HG03571 (cell line): ENCODE measurements around the gene ASB18.

Experiments used
- ATAC-seq: cut with Tn5 transposase; IDR thresholded peaks from one replicate; pipeline ENCODE4 v1.9.1; 2021; ENCODE audit not compliant: unreplicated experiment

The ASB18 gene

DNA sequence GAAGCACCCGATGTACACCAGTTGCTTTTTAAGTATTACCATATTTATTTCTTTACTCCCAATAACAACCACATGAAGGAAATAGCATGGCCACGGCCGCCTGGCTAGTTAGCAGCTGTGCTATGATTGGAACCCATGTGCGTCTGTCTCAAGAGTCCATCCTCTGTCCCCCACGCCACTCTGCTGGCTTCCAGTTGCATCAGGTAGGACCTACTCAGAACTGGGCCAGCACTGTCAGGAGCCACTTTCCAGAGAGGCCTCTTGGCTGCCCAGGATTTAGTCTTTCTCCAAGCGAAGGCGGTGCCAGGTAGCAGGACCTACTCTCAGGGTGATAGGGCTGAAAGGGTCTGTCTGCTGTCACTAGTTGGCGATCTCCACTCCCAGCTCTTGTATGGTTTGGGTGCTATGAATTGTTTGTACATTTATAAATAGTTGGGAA lies 22.1 kb downstream of the ASB18 start:
- no peak for ATAC-seq

DNA sequence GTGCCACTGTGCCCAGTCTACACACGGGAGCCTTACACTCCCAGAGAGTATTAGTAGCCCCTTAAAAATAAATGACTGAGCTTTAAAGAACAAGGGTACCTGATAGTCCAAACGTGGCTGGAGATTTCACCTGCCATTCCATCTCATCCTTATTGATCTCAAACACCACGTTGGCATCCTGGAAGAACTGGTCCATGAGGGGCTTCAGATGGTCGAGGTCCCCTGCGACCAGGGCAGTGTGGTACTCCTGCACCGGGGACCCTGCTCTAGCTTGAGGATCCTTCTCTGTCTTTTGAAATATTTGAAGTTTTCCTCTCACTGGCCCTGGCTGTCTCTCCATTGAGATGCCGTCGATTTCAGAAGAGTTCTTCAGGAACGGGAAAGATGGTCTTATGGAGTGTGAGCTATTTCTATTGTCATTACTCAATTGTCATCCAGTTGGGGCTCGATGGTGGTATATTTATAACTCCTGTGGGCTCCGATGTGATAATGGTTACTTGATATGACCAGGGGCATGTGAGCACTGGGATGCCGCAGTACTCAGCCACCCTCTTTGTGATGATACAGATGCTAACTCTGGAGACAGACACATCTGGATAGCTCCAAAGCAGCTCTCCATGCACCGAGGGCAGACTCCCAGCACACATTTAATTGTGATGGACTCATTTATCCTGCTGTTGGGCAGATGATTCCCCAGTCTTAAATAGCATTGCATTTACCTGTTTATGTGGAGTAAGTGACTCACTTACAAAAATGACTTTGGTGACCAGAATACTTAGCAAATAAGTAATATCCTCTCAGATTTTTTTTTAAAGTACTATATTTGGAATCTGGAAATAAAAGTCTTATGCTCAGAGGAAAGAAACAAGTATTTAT lies 22.8 kb downstream of the ASB18 start:
- no peak for ATAC-seq

DNA sequence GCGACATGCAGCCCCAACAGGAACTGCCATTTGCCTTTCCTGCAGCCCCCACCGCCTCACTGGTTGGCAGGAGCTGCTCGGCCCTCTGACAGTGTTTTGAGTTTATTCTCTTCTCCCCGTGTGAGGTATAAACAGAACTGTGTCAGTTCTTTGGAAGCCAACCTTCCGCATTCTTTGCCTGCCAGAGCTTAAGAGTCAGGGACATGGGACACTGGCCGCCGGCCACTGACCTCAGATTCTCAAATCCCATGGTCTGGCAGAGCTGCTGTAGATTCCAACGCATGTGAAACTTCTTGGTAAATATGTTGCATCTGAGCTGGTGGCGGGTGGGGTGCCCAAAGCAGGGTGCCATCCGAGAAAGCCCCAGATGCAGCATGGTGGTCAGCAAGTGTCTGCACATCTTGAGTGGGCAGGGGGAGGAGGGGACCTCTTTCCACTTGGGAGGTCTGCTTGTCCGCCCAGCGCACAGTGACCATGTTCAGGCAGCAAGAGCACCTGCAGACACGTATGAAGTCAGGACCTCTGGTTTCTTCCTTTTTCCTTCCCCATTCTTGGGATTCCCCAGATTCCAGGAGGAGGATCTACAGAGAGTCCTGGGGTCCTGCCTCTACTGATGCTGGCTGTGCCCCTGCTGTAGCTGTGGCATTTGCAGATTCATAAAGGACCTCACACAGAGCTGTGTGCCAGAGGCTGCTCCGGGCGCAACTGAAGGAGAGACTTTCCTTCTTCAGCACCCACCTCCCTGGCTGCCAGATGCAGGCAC lies 23.8 kb downstream of the ASB18 start:
- no peak for ATAC-seq

DNA sequence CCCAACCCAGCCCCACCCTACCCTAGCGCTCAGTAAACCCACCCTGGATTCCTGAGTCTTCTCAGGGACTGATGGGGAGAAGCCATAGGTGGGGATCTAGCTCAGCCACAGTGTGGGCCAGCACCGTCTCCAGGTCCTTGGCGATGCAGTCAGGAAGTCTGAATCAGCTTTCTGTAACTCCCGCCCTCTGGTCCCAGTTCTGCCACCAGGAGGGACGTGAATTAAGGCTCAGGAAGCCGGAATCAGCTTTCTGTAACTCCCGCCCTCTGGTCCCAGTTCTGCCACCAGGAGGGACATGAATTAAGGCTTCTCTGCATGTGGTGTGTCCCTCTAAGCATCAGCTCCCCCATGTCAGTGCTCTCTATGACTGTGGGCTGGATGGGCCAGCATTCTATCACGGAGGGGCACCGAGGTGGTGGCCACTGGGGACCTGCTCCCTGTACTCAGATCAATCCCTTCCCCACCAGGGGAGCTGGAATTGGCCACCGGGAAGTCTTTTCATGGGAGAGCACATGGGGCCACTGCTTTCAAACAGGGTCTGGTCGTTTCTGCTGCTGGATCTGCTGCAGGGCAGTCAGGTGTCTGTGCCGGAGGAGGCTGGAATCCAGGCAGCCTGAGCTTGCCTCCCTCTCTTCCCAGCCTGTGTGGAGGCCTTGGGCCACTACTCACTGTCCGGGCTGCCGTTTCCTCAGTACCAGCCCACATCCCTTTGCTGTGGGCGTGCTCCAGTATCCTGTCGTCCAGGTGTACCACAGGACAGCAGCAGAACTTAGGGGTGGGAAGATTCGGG lies 24.7 kb downstream of the ASB18 start:
- ATAC-seq = no peak

DNA sequence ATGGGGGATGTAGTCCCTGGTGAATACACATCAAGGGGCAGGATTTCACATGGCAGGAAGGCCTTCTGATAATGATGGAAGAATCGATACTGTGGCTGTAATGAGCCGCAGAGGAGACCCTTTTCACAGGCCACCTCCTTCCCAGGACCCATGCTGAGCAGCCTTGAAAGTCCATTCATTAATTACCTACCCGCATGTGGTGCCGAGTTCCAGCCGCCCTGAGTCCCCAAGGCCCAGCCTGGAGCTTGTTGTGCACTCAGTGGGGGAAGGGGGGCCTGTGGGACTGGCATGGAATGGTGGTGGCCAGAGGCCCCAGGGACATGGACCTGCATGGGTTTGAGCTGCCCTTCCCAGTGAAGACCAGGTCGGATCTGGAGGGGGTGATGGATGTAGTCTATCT lies 25.5 kb downstream of the ASB18 start:
- no peak for ATAC-seq

DNA sequence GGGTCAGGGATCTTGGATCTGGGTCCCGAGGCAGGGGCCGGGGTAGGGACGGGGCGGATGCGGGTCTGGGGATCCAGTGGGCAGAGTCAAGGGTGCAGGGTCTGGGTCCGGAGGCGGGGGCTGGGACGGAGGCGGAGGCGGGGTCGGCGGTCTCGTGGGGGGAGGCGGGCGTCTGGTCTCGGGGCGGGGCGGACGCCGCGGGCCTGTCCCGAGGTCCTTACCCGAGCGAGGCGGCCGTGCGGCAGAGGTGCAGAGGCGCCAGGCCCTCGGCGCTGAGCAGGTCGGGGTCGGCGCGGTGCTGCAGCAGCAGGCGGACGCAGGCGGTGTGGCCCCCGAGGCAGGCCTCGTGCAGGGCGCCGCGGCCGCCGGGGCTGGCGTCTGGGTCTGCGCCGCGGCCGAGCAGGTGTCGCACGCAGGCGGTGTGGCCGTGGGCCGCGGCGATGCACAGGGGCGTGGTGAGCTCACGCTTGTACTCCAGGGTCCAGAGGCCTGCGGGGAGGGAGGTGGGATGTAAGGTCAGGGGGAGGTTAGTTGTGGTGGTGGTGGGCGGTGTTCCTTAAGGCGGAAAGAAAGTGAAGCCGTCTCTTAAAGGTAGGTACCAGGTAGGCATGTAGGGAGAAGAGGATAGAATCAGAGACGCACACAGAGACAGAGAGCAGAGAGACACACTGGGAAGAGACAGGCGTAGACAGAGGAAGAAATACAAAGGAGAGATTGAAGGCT lies 26.6 kb downstream of the ASB18 start:
- no peak for ATAC-seq

DNA sequence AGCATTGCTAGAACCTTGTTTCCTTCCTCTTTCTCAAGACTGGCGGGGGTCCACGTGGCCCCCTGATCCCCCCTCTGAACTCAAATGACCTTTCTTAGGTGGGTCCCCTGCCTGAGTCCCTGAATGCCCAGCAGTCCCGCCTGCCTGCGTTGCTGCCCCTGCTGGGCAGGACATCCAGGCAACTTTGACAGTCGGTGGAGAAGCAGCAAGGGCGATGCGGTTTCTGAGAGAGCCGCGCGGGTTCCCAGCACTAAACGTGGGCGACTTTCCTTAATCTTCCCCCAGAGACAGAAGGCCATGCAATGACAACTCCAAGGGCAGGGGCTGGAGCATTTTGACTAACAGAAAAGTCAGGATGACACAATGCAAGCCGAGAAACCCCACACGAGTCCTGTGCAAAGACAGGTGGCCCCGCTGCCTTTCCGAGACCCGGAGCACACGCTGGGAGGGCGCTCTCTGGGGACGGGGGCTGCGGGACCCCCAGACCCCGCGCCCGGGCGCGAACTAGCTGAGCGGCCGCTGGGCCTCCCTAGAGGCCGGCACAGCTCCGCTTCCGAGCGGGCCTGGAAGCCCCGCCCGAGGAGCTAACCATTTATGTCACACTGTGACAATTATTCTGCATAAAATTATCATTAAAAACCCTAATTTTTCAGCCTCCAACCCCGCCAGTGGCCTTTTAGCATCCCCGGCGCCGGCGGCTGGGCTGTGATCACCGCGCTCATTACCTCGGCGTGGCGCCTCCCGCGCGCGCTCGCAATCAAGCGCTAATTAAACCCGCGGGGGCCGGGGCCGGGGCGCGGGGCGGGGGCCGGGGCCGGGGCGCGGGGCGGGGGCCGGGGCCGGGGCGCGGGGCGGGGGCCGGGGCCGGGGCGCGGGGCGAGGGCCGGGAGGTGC lies 27.4 kb downstream of the ASB18 start:
- no peak for ATAC-seq

DNA sequence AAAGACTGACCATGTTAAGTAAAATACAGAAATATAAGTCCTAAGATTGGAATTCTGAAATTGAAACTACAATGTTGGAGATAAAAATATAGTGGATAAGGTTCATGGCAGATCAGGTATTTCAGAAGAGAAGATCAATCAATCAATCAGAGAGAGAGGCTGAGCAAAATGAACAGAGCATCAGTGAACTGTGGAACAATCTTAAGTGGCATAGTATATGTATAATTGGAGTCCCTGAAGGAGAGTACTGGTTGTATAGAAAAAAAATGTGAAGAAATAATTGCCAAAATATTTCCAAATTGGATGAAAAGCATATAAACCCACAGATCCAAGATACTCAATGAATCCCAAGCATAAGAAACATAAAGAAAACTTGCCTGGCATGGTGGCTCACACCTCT lies 35.0 kb downstream of the ASB18 start:
- ATAC-seq = no peak

DNA sequence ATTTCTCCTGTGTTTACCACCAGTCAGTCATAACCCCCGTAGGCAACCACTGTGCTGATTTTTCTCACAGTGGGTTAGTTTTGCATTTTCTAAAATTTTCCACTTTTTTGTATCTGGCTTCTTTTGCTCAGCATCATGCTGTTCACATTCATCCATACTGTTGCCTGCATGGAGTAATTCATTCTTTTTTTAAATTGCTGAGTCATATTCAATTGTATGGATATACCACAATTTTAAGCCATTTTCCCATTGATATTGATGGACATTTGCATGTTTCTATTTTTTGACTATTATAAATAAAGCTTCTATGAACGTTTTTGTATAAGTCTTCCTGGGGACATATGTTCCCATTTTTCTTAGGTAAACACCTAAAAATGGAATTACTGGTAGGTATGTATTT lies 40.5 kb downstream of the ASB18 start:
- no peak for ATAC-seq

DNA sequence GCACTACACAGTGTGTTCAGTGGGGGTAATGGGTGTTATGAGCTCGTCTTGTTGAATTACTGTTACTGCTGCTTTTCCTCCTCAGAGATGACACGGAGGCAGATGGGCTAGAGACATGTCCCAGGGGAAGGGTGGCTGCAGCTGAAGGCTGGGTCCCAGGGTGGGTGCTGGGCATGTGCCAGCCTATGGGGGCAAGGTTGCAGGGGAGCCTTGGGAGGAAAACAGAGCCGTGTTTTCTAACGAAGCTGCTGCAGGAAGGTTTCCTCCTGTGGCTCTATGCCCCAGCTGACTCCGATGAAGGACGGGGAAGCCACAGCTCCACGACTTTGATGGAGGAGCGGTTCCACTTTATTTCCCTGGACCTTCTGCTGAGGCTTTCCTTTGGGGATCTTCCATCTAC lies 42.4 kb downstream of the ASB18 start:
- no peak for ATAC-seq

DNA sequence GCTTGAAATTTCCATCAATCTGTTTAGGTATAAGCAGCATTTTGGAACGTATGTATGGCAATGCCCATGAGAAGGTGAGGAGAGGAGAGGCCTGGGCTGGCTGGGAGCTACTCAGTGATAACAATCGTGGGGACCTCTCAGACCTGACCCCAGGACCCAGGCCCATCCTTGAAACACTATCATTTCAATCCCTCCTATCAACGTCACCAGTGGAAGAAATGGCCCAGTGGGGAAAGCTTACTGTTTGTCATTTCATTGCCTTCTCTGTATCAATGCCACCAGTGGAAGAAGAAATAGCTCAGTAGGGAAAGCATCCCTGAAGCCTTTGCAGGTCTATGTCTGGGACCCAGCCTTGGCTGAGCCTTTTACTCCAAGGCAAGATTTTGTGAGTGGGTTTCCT lies 44.8 kb downstream of the ASB18 start:
- ATAC-seq = no peak

DNA sequence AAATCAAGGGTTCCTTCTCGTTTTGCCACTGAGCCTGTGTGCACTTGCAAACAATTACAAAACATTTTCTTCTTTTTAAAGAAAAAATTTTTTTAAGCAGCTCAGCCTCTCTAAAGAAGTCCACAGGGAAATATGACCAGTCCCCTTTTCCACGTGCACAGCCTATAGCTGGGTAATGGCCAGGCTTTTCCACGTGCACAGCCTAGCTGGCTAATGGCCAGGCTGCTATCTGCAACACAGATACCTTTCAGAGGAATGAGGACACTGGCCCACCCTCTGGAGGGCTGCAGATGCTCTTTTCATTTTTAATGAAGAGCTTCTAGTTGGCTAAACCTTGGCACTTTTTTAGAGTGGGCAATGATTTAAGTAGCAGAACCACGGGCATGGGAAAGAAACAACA lies 46.3 kb downstream of the ASB18 start:
- ATAC-seq = no peak

DNA sequence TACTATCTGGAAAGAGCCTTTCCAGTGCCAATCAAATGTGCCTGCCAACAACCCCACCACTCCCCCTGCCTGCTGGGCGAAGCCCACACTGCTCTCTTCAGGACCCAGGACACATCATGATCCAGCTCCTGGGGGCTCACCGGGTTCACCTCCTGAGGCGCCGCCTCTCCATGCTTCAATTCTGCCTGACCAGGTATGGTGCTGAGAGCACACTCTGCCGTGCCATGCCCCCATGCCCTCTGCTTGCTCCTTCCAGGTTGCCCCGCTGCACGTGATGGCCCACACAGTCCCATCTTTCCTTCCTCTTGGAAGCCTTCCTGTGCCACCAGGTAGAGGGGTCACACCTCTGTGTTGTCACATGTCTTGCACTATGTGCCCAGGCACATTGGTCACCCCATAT lies 47.5 kb downstream of the ASB18 start:
- no peak for ATAC-seq

DNA sequence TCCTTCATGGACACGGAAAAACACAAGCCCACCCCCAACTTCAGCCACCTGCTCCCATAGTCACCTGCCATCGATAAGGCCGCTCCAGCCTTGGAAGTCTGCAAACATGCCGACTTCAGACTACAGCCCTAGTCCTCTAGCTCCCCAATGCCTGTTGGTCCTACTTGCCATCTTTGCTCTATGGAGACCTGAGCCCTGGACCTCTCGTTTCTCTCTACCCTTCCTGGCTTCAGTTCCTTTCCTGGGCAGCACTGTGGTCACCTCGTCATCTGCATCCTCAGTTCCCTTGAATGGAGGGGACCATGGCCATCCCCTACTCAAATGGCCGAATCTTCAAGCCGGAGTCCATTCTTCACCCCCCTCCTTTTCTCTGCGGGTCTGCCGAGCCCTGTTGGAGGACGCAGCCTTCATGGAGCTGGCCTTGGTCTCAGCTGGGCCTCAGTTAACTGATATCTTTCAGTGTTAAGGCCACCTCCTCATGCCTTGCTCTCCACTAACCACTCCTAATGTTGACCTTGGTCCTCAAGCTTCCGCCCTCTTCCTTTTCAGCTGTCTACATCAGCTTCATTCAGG lies 48.4 kb downstream of the ASB18 start:
- no peak for ATAC-seq

DNA sequence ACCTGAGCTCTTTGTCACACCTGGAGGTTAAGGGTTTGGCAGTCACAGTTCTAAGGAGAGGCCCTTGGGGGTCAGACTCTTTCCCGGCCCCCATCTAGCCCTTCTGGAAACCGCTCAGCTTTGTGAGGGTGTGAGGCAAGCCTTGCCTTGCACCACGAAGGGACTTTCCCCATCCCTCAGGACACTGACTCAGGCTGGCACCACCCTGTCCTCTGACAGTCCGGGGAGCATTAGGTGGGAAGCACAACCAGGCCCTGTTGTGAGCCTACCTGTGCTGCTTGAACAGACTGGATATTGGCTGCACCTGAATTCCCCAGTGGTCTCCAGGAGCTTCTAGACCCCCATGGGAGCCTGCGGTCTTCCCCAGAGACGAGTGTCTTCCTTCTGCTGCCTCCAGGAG lies 49.0 kb downstream of the ASB18 start:
- ATAC-seq = no peak

DNA sequence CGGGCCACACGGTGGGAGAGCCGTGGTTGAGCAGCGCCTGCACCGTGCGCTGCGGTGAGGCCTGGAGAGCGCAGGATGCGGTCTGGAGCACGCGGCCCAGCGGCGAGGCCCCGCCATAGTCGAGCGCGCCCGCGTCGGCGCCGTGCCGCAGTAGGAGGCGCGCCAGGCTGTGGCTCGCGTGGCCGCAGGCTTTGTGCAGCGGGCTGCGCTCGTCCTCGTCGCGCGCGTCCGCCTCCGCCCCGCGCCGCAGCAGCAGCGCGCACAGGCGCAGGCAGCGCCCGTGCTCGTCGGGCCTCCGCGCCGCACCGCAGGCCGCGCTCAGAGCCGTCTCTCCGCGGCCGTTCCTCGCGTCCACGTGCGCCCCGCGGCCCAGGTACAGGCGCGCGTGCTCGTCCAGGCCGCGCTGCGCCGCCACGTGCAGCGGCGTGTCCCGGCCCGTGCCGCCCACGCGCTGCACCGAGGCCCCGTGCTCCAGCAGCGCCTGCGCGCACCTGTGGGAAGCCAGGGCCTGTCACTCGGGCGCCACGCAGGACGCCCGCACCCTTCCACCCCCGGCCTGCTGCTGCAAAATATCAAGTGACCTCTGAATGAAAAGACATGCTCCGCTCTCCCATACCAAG lies 49.7 kb downstream of the ASB18 start:
- ATAC-seq = no peak

DNA sequence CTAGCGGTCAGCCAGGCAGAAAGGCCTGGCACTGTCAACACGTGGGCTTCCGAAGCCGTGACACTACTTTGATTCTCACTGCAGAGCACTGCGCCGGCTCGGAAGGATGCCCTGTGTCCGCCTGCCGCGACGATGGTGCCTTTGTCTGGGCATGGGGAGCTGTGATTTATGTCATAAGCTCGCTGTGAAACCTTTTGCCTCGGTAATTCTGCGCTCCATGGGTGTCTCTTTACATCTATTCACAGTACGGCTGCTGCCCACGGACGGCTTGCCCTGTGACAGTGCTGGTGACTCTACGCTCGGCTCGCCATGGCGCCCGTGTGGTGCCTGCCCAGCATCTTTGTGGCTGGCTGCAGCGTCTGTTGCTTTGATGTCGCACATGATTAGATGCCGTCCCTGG lies 52.9 kb downstream of the ASB18 start:
- no peak for ATAC-seq

DNA sequence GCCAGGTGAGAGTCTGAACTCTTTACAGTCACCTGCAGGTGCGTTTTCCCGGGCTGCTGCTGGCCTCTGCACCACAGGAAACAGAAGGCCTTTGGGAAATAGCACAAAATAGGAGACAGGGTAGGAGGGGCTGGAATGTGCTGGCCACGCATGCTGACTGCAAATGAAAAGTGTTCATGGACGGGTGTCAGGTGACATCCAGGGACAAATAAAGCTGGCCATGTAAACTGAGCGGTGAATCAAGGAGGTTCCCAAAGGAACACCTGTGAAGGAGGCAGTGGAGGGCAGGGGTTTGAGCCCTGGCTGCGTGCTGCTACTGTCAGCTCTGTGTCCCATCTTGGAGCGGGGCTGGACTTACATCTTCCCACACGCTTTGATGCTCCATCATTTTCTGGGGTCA lies 53.7 kb downstream of the ASB18 start:
- no peak for ATAC-seq

DNA sequence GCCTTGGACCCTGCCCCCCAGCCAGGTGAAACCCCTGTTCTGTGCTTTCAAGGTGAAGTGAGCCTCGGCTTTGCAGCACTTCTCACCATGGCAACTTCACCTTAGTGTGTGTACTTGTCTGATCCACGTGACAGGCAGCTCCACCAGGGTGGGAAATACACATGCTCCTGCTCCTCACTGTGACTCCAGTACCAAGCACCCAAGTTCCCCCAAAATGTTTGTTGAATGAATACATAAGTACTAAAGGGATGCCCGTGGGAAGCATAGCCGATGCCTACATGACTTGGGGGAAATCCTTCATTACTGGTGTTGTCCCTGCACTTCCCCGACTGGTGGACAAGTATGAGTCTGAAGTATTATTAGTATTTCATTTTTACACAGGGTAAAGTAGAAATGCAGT lies 54.2 kb downstream of the ASB18 start:
- ATAC-seq = no peak
